HG02943 (cell line): ENCODE measurements around the gene PTGER1.
"Not testable (repeated sequence)": the region's sequence is repeated elsewhere in the genome, so short reads cannot be mapped to it uniquely, and the experiment has no call there.

Source experiments
- ATAC-seq: cut with Tn5 transposase; IDR thresholded peaks from one replicate; pipeline ENCODE4 v1.9.1; 2021; ENCODE audit warnings: mild to moderate bottlenecking, low read depth, moderate library complexity; ENCODE audit not compliant: unreplicated experiment

The PTGER1 gene

DNA sequence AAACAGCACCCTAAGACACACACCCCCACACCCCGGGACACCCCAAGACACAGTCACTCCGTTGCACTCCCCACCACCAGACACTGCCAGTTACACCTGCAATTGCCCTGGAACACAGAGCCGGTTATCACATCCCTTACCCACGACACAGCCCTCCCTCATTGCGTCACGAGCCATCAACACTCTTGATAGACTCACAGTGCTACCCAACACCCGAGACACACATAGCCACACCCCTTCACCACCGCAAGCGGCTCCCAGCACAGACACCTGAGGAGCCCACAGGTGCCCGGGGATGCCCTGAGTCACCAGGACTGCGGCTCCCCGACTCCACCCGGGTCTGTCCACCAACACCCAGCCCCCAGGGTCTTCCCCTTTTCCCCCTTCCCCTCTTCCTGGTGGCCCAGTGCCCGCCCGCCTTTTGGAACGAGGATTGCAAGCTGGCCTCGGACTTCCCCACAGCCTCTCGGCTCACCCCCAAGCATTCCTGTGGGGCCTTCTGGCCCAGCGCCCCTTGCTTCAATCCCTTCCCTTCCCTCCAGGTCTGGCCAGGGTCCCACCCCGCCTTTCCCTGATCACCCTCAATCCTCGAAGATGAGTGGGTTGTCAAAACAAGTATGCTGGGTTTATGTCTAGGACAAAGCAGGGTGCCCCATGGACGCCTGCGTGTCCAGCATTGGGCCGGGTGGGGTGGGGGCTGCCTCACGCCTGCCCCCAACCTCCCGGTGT is 1.7 kb upstream of the PTGER1 start:
- ATAC-seq, result no peak

DNA sequence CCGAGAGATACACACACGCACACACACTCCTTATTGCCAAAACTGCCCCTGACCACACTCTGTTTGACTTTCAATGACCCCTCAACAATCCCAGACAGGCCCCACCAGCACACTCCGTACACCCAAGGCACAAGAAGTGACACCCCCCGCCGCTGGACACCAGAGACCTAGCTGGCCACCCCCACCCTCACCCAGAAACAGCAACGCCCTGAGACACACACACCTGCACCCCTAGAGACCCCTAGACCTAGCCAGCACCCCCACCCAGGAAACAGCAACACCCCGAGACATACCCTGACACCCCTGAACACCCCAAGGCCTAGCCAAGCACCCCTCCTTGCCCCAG is 1.1 kb upstream of the PTGER1 start:
- ATAC-seq, result no peak

DNA sequence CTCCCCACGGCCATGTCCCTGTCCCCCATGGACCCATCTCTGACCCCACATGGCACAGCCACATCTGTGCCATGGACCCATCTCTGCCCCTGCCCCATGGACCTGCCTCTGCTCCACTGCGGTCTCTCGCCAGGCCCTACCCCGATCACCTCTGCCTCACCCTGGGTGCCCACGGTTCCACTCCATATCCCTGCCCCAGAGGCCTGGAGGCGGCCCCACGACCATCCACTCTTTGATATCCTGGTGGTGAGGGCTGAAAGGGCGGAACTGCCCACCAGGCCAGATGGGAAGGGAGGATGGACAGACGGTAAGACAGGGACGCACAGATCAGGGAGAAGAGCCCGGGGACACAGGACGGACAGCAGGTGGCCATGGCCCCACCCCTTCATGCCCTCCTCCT is 327 bp downstream of the PTGER1 start:
- ATAC-seq, result no peak

DNA sequence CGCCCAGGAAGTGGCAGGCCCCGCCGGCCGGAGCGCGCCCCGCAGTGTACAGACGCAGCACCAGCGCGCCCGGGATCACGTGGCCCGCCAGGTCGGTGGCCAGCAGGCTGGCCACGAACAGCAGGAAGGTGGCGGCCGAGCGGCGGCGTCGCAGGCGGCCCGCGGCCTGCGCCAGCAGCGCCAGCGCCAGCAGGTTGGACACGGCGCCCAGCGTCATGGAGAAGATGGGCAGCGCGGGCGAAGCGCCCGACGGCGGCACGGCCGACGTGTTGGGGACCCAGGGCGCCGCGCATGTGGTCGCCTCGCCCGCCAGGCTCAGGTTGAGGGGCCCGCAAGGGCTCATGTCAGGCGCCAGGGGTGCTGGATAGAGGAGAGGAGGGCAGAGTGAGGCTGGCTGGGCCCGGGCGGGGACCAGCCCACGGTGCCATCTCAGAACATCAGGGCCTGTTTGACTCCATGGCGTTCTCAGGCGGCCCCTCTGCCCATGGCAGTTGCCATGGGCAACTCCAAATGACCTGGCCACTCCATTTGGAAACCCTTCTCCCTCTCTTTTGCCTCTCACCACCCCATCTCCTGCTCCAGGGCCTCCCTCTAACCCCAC is 1.1 kb downstream of the PTGER1 start:
- ATAC-seq, result no peak

GRCh38 chr19:14473073-14473977 is 1.8 kb downstream of the PTGER1 start:
- ATAC-seq, result no peak

- ATAC-seq, result no peak
Measured at GRCh38 chr19:14472202-14472938, 2.8 kb downstream of the PTGER1 start.

DNA sequence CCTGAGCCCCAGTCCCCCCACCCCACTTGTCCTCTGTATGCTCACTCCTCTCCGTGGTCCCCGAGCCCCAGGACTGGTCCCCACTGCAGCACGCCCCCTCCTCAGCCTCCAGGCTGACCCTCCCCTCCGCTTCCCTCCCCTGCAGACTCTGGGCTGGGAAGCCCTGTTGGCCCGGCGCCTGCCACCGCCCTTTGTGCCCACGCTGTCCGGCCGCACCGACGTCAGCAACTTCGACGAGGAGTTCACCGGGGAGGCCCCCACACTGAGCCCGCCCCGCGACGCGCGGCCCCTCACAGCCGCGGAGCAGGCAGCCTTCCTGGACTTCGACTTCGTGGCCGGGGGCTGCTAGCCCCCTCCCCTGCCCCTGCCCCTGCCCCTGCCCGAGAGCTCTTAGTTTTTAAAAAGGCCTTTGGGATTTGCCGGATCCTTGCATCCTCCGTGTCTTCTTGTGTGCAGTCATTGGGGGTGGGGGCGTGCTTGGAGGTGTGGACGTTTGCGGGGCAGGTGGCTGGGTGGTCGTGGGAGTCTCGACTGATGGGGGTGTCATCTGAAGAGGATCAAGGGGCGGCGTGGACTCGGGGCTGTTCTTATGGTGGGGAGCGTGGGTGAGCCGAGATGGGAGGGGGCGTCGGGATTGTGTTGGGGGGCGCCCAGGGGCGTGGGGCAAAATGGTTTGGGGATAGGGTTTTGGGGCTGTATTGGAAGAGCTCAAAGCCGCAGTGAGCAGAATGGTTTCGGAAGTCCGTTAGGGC is 3.5 kb downstream of the PTGER1 start:
- no peak for ATAC-seq

DNA sequence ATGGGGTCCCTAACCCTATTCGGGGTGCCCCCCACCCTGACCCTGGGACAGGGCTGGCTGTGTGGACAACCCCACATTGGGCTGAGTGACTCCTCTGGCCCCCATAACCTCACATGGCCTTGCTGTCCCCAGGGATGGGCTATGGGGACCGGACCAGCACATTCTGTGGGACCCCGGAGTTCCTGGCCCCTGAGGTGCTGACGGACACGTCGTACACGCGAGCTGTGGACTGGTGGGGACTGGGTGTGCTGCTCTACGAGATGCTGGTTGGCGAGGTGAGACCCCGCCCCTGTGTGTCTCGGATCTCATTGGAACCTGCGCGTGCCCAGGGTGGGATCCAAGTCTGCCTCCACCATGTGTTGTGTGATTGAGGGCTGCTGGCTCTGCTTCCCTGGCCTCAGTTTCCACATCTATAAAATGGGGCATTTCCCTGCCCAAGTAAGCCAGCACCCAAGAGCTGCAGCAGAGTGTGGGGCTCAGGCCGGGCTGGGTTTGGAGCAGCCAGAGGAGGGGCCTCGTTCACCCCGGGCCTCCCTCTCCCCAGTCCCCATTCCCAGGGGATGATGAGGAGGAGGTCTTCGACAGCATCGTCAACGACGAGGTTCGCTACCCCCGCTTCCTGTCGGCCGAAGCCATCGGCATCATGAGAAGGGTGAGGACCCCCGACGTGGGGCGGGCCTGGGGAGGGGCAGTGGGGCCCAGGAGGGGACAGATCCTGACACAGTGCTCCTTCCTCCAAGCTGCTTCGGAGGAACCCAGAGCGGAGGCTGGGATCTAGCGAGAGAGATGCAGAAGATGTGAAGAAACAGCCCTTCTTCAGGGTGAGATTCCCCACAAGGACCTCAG is 4.9 kb downstream of the PTGER1 start:
- no peak for ATAC-seq

DNA sequence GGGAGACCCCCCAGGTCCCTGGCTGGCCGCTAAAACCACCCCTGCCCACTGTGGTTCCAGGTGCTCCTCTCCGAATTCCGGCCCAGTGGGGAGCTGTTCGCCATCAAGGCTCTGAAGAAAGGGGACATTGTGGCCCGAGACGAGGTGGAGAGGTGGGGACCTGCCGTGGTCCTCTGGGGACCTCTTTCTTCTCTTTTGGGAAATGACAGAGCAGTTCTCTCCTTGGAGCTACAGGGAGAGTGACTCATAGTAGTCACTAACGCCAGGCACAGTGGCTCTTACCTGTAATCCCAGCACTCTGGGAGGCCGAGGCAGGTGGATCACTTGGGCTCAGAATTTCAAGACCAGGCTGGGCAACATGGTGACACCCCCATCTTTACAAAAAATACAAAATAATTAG is 7.3 kb downstream of the PTGER1 start:
- ATAC-seq, result no peak

GRCh38 chr19:14467391-14467790 is 7.8 kb downstream of the PTGER1 start:
- no peak for ATAC-seq

- no peak for ATAC-seq
Measured at GRCh38 chr19:14463747-14464146, 11.4 kb downstream of the PTGER1 start.

DNA sequence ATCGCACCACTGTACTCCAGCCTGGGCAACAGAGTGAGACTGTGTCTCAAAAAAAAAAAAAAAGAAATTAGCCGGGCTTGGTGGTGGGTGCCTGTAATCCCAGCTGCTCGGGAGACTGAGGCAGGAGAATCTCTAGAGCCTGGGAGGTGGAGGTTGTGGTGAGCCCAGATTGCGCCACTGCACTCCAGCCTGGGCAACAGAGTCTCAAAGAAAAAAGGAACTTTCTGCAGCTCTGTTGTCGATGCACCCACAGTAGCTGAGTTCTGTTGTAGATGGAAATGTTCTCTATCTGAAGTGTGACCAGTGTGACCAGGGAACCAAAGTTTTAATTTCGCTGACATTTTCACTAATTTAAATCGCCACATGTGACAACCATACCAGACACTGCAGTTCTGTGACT is 12.8 kb downstream of the PTGER1 start:
- ATAC-seq, result not testable (repeated sequence)

DNA sequence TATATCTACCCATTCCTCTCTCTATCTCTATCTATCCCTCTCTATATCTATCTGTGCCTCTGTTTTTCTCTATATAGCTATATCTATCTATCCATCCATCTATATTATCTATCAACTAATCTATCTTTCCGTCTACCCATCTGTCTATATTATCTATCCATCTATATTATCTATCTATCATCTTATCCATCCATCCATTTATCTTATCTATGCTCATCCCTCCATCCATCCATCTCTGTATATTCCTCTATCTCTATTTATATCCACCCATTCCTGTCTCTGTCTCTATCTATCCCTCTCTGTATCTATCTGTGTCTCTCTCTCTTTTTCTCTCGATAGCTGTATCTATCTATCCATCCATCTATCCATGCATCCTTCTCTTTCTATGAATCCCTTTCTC is 14.2 kb downstream of the PTGER1 start:
- ATAC-seq, result no peak

DNA sequence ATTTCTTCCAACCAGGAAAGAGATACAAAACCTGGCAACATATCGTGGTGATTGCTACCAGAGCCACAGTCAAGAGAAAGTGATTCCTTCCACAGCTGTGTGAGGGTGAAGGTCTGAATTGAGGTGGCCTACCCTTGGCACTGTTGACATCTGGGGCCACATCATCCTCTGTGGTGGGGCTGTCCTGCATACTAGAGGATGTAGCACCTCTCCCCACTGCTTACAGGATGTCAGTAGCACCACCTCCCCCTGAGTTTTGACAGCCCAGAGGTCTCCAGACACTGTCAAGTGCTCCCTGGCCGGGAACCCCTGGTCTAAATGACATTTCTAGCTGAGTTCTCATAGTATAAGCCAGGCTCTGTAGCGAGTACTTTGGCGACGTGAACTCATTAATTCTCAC is 15.5 kb downstream of the PTGER1 start:
- ATAC-seq, result no peak

- not testable (repeated sequence) for ATAC-seq
Measured at GRCh38 chr19:14452303-14452702, 22.9 kb downstream of the PTGER1 start.

DNA sequence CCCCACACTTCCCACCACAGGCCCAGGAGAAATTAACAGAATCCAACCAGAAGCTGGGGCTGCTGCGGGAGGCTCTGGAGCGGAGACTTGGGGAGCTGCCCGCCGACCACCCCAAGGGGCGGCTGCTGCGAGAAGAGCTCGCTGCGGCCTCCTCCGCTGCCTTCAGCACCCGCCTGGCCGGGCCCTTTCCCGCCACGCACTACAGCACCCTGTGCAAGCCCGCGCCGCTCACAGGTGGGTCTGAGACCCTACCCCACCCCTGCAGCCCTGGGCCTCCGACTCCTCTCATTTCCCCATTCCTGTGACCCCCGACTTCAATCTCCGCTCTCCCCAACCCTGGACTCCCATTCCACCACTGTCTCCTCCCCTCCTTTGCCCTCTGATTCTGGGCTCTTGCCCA is 24.3 kb downstream of the PTGER1 start:
- no peak for ATAC-seq

DNA sequence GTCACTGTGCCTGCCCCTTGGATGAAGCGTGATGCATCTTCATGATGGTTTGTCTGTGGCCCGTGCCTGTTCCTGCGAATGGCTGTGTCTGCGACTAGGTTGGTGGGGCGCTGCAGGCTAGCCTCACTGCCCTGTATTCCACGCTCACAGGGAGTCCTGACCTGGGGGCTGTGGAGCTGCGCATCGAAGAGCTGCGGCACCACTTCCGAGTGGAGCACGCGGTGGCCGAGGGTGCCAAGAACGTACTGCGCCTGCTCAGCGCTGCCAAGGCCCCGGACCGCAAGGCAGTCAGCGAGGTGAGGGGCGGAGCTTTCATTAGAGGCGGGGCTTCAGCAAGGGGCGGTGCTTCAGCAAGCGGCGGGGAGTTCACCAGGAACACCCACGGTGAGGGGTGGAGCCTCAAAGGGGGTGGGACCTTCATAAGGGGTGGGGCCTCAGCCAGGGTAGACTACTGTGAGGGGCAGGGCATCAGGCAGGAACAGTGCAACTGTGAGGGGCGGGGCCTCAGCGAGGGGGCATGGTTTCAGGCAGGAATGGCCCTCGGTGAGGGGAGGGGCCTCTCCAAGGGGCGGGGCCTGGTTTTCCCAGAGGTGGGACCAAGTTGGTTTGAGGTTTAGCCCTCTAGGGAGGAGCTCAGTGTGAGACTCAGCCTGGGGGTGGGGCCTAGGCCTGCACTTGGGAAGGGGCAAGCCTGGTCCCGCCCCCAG is 24.8 kb downstream of the PTGER1 start:
- ATAC-seq, result no peak

- ATAC-seq, result no peak
Measured at GRCh38 chr19:14449321-14449720, 25.8 kb downstream of the PTGER1 start.
